DND-41 (cell line): ENCODE measurements around the gene RAPGEF5.

ENCODE experiments used
- ATAC-seq: fragments of 200-7000 bp; cut with Tn5 transposase; 3 replicates; pipeline ENCODE4 v1.9.1; 2021; ENCODE audit warnings: low read depth; ENCODE audit not compliant: insufficient read depth
- DNase-seq: peaks from one replicate; pipeline ENCODE4 v3.0.0-alpha.2; 2020
- H2AFZ ChIP-seq: 2 replicates; pipeline ENCODE4 v1.6.0; 2012; ENCODE audit warnings: low read depth, low read length
- H3K27ac ChIP-seq: 2 replicates; pipeline ENCODE4 v1.5.1; 2012; ENCODE audit warnings: low read length, inconsistent platforms
- H3K27me3 ChIP-seq: fragments of 200-600 bp; sonication (generic); 2 replicates; pipeline ENCODE4 v1.6.0; 2012; ENCODE audit warnings: low read length, mild to moderate bottlenecking, inconsistent platforms; ENCODE audit not compliant: insufficient read depth, poor library complexity
- H3K36me3 ChIP-seq: 2 replicates; pipeline ENCODE4 v1.5.1; 2012; ENCODE audit warnings: low read length, inconsistent platforms; ENCODE audit not compliant: insufficient read depth
- H3K4me1 ChIP-seq: 2 replicates; pipeline ENCODE4 v1.5.1; 2012; ENCODE audit warnings: mild to moderate bottlenecking, low read length; ENCODE audit not compliant: insufficient read depth
- H3K4me2 ChIP-seq: 2 replicates; pipeline ENCODE4 v1.6.0; 2012; ENCODE audit warnings: mild to moderate bottlenecking, moderate library complexity, low read length, inconsistent platforms; ENCODE audit not compliant: insufficient read depth
- H3K4me3 ChIP-seq, 2 experiments: fragments of 200-600 bp in 1 of 2; shearing (Covaris generic) in 1 of 2; 2 replicates each; pipeline ENCODE4 v1.5.1; 2012 to 2016; ENCODE audit warnings: inconsistent platforms in 2 of 2, low read length in 2 of 2, mild to moderate bottlenecking in 2 of 2, low read depth in 1 of 2, moderate library complexity in 1 of 2
- H3K79me2 ChIP-seq: 2 replicates; pipeline ENCODE4 v1.6.0; 2012; ENCODE audit warnings: low read length, inconsistent platforms; ENCODE audit not compliant: insufficient read depth
- H3K9ac ChIP-seq: 2 replicates; pipeline ENCODE4 v1.6.0; 2012; ENCODE audit warnings: low read depth, mild to moderate bottlenecking, inconsistent platforms, low read length, moderate library complexity
- H3K9me3 ChIP-seq: 2 replicates; pipeline ENCODE4 v1.5.1; 2012; ENCODE audit warnings: low read length, moderate library complexity, mild to moderate bottlenecking, inconsistent platforms; ENCODE audit not compliant: insufficient read depth, severe bottlenecking
- H4K20me1 ChIP-seq: 2 replicates; pipeline ENCODE4 v1.6.0; 2012; ENCODE audit warnings: low read length; ENCODE audit not compliant: insufficient read depth
- EZH2 ChIP-seq: IDR thresholded peaks from 3 replicates; pipeline ENCODE4 v1.6.1; 2012; ENCODE audit warnings: borderline replicate concordance, low read depth, mild to moderate bottlenecking, moderate library complexity, low read length, inconsistent platforms; ENCODE audit not compliant: severe bottlenecking
- TF ChIP-seq, protein P1 (sequence below): IDR thresholded peaks from 2 replicates; pipeline ENCODE4 v1.5.1; 2012; ENCODE audit warnings: borderline replicate concordance, low read length, moderate library complexity, mild to moderate bottlenecking; ENCODE audit not compliant: poor library complexity, severe bottlenecking; ENCODE audit errors: extremely low read depth

The RAPGEF5 gene

DNA sequence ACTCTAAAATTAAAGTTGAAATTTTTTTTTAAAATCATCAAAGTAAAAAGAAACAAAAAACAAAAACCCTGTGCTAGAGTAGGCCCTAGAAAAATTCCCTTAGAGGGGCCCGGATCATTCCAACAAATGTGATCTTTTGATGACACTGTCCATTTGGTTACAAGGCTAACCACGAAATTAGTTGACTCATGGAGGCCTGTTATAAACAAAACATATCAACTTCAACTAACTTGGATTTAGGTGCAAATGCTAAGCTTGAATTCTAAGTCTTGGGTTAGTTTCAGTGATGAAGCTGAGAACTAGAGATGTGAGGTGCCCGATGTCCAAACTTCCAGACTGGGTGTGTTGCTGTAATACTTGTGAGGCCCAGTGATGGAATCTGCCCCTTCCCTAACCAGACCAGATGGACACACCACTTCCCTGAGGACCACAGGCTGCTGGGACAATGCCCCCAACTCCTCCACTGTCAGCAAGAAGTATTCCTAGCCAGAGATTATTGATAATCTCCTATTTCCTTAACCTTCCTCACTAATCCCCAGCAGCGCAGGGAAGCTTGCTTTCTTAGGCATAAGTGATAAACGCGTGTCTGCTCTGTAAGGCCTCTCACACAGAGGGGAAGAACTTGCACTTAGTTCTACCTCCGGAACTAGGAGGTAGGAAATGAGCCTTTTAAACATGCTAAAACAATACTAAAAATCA is 108.7 kb downstream of the RAPGEF5 start:
- ATAC-seq (no peak), DNase-seq (no peak)
- no peak overlapping the region for H2AFZ ChIP-seq
- no peak overlapping the region for H3K9ac ChIP-seq
- no peak overlapping the region for H3K4me2 ChIP-seq
- H3K79me2 ChIP-seq = peaks cover 10% of the 10 kb centered on the region; the same call in 1 of the 2 replicates
- H4K20me1 ChIP-seq = no peaks in the 10 kb centered on the region
- TF ChIP-seq, protein P1, sequence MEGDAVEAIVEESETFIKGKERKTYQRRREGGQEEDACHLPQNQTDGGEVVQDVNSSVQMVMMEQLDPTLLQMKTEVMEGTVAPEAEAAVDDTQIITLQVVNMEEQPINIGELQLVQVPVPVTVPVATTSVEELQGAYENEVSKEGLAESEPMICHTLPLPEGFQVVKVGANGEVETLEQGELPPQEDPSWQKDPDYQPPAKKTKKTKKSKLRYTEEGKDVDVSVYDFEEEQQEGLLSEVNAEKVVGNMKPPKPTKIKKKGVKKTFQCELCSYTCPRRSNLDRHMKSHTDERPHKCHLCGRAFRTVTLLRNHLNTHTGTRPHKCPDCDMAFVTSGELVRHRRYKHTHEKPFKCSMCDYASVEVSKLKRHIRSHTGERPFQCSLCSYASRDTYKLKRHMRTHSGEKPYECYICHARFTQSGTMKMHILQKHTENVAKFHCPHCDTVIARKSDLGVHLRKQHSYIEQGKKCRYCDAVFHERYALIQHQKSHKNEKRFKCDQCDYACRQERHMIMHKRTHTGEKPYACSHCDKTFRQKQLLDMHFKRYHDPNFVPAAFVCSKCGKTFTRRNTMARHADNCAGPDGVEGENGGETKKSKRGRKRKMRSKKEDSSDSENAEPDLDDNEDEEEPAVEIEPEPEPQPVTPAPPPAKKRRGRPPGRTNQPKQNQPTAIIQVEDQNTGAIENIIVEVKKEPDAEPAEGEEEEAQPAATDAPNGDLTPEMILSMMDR = no peak
- no peak for TF ChIP-seq EZH2
- no peaks in the 10 kb centered on the region for H3K27me3 ChIP-seq
- H3K9me3 ChIP-seq = no peaks in the 10 kb centered on the region
- H3K27ac ChIP-seq = peak overlapping the region; percentile 46; the same call in 1 of the 2 replicates
- no peak overlapping the region for H3K4me3 ChIP-seq
- peaks cover 48% of the 10 kb centered on the region for H3K36me3 ChIP-seq
- no peaks in the 10 kb centered on the region for H3K4me1 ChIP-seq

DNA sequence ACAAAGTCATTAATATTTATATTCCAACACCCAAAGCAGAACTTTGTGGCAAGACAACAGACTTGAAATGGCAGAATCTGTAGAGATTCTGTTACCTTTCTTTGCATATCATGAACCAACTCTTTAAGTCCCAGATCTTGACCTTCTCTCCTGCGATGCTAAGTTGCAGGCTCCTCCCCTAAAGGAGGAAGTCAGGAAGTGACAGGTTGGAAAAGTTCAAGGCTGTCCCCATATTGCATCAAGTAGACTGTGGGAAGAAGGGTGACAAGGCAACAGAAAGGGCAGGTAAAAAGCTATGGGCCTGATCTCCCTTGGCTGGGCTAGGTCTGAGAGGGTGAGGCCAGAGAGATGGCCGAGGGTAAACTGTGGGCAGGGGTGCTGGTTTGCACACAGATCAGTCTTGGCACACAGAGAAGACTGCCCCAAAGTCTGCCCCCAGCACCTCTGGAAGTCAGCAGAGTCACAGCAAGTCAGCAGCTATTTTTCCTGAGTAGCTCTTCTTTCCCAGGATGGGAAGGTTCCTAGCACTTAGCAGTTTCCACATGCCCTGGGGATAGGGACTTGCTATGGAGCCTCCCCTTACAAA is 115.1 kb downstream of the RAPGEF5 start:
- H3K4me3 ChIP-seq = no peak overlapping the region
- H3K27me3 ChIP-seq = no peaks in the 10 kb centered on the region
- ATAC-seq = no peak
- H3K79me2 ChIP-seq = no peaks in the 10 kb centered on the region; the same call in 1 of the 2 replicates
- H4K20me1 ChIP-seq = no peaks in the 10 kb centered on the region
- peaks cover 54% of the 10 kb centered on the region for H3K36me3 ChIP-seq
- H3K9ac ChIP-seq = no peak overlapping the region
- DNase-seq = no peak
- no peak overlapping the region for H3K4me2 ChIP-seq
- H3K27ac ChIP-seq = 0 out of 2 replicates have a peak overlapping the region, but pooled peaks have one; percentile 48
- H3K9me3 ChIP-seq = no peaks in the 10 kb centered on the region
- TF ChIP-seq, protein P1 = no peak
- TF ChIP-seq EZH2 = no peak
- H2AFZ ChIP-seq = no peak overlapping the region
- no peaks in the 10 kb centered on the region for H3K4me1 ChIP-seq

DNA sequence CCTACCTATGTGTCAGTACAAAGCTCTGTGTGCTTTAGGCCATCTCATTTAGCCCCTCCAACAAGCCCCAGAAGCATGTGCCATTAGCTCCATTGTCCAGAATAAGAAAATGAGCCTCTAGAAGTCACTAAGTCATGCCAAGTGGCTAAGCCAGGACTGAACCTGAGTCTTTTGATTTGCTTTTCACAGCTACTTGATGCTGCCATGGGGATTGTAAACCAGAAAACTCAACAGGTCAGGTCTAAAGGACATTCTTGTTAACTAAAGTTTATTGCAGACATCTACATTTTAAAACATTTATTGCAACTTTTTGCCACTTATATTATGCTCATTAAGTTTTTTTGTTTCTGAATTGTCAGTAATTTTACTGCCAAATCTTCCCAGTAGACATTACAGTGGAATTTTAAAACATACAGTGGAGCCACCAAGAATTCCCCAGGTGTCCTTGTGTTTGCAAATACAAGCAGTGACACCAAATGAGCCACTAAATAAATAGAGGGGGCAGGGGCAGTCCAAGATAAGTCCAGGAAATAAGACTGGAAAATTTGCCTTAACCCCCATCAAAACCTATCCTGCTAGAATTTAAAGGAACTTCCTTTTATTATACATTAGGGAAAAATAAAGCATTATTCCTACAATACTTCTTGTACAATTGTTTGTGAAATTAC is 115.9 kb downstream of the RAPGEF5 start:
- H3K9me3 ChIP-seq = no peaks in the 10 kb centered on the region
- no peak for TF ChIP-seq EZH2
- TF ChIP-seq, protein P1 = no peak
- no peak overlapping the region for H3K9ac ChIP-seq
- DNase-seq (no peak), ATAC-seq (no peak)
- H4K20me1 ChIP-seq = no peaks in the 10 kb centered on the region
- no peaks in the 10 kb centered on the region for H3K27me3 ChIP-seq
- no peak overlapping the region for H2AFZ ChIP-seq
- H3K4me2 ChIP-seq = no peak overlapping the region
- H3K4me1 ChIP-seq = no peaks in the 10 kb centered on the region
- no peaks in the 10 kb centered on the region for H3K79me2 ChIP-seq
- no peak overlapping the region for H3K27ac ChIP-seq
- H3K4me3 ChIP-seq = no peak overlapping the region
- H3K36me3 ChIP-seq = peaks cover 59% of the 10 kb centered on the region
